Measurements from ENCODE around the gene RAD18.

GRCh38 chr3:8899876-8900460 lies 63.3 kb downstream of the RAD18 start:
- TF ChIP-seq CTCF (IDR thresholded peaks at IDR 0.05; ENCODE audit: low read length) (no peak), EZH2 (IDR thresholded peaks at IDR 0.05; ENCODE audit: borderline replicate concordance, low read length) (no peak)

Data from OCI-LY1 (cell line).